ENCODE data around the gene PAGR1.

Gene PAGR1

DNA sequence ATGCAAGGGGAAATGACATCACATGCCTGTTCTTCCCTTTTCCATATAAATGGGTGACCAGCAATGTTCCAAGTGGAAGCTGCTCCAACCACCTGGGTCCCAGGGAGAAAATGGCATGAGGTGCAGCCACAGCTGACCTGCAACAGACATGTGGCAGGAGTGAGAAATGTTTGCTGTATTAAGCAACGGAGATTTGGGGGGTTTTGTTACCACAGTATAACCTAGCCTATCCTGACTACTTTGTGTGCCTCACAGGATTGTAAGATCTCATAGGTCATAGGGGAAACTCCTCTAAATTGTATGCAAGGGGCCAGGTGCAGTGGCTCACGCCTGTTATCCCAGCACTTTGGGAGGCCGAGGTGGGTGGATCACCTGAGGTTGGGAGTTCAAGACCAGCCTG is 35.0 kb downstream of the PAGR1 start:
- H3K4me3 ChIP-seq (ENCODE audit: low read depth, low read length): no peak overlapping the region
- TF ChIP-seq, protein P1, sequence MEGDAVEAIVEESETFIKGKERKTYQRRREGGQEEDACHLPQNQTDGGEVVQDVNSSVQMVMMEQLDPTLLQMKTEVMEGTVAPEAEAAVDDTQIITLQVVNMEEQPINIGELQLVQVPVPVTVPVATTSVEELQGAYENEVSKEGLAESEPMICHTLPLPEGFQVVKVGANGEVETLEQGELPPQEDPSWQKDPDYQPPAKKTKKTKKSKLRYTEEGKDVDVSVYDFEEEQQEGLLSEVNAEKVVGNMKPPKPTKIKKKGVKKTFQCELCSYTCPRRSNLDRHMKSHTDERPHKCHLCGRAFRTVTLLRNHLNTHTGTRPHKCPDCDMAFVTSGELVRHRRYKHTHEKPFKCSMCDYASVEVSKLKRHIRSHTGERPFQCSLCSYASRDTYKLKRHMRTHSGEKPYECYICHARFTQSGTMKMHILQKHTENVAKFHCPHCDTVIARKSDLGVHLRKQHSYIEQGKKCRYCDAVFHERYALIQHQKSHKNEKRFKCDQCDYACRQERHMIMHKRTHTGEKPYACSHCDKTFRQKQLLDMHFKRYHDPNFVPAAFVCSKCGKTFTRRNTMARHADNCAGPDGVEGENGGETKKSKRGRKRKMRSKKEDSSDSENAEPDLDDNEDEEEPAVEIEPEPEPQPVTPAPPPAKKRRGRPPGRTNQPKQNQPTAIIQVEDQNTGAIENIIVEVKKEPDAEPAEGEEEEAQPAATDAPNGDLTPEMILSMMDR (IDR thresholded peaks at IDR 0.05; ENCODE audit: insufficient read depth, low read depth, low read length, missing control alignments): no peak

DNA sequence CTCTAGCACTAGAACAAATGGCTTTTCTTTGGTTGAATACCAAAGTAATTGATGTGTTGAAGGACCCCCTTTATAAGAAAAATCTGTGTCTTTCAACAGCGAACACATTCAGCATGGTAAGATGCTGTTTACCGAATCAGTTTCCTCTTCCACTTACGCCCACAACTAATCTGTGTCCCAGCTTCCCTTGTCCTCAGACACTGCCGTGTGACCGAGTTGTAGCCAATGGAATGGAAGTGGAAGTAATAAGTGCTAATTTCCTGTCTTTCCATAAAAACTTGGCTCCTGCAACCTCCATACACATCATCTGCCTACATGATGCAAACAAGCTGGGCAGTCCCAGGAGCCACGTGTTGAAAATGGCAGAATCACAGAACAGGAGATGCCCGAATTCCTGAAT is 36.7 kb downstream of the PAGR1 start:
- TF ChIP-seq, protein P1 (IDR thresholded peaks at IDR 0.05; ENCODE audit: insufficient read depth, low read depth, low read length, missing control alignments): no peak
- no peak overlapping the region for H3K4me3 ChIP-seq (ENCODE audit: low read depth, low read length)
- DNase-seq (ENCODE audit: low read depth): no peak

More for the DNA sequence above, 35.0 kb downstream of the PAGR1 start:
- no peak for DNase-seq (ENCODE audit: low read depth)

DNA sequence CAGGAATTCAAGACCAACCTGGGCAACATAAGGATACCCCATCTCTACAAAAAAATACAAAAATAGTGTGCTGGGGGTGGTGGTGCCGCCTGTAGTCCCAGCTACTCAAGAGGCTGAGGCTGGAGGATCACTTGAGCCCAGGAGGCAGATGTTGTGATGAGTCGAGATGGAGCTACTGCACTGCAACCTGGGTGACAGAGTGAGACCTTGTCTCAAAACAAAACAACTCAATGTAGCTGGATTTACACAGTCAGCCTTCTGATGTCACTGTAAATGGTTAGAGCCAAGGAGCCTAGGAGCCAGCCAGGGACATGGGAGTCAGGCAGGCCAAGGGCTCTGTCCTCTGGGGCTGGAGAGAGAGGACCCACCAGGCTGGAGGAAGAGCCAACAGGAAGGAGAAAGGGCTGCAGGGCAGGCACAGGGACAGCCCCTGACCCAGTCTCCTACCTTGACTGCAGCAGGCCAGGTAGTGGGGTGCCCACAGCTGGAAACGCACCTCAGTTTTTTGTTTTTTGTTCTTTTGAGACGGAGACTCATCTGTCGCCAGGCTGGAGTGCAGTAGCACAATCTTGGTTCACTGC is 38.7 kb downstream of the PAGR1 start:
- no peak for DNase-seq (ENCODE audit: low read depth)
- no peak overlapping the region for H3K4me3 ChIP-seq (ENCODE audit: low read depth, low read length)
- TF ChIP-seq, protein P1 (IDR thresholded peaks at IDR 0.05; ENCODE audit: insufficient read depth, low read depth, low read length, missing control alignments): no peak

DNA sequence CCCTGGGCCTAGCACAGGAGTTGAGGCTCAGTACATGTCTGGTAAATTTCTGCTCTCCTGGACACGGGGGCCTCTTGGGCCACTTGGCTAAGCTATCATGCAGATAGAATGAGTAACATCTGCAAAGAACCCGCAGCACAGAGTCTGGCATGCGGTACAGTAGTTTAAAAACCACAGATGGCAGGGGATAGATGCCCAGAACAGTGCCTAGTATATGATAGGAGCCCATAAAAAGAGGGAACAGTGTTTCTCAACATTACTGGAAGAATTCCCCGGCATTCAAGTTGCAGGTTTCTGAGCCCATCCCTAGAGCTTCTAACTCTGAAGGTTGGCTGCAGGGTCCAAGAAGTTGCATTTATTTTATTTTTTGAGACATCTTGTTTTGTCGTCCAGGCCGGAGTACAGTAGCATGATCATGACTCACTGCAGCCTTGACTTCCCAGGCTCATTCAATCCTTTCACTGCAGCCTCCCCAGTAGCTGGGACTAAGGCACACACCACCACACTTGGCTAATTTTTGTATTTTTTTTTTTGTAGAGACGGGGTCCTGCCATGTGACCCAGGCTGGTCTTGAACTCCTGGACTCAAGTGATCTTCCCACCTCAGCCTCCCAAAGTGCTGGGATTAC is 41.3 kb downstream of the PAGR1 start:
- H3K4me3 ChIP-seq (ENCODE audit: low read depth, low read length): no peak overlapping the region
- DNase-seq (ENCODE audit: low read depth): no peak
- TF ChIP-seq, protein P1 (IDR thresholded peaks at IDR 0.05; ENCODE audit: insufficient read depth, low read depth, low read length, missing control alignments): no peak

DNA sequence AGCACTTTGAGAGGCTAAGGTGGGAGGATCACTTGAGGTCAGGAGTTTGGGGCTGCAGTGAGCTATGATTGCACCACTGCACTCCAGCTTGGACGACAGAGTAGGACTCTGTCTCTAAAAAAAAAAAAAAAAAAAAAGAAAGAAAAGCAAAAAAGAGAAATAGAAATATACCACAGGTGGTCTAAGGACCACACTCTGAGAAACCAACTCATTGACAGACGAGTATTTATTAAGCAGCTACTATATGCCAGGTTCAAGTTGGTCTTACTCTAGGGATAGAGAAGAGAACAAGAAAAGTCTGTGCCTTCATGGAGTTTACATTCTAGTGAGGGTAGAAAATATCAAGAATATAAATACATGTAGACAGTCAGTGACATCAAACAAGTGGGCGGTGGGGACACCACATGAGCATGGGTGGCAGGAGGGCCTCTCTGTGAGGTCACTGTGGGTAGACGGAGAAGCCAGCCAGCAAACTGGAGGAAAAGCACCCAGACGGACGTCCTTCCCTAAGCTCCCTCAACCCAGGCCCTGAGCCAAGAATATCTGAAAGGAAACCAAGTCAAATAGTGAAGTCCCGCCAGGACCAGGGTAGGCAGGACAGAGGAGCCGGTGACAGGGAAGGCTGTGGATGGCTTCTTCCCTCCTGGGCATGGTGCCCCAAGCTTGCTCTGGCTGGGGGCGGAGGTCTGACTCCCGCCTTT is 42.3 kb downstream of the PAGR1 start:
- TF ChIP-seq, protein P1 (IDR thresholded peaks at IDR 0.05; ENCODE audit: insufficient read depth, low read depth, low read length, missing control alignments): no peak

DNA sequence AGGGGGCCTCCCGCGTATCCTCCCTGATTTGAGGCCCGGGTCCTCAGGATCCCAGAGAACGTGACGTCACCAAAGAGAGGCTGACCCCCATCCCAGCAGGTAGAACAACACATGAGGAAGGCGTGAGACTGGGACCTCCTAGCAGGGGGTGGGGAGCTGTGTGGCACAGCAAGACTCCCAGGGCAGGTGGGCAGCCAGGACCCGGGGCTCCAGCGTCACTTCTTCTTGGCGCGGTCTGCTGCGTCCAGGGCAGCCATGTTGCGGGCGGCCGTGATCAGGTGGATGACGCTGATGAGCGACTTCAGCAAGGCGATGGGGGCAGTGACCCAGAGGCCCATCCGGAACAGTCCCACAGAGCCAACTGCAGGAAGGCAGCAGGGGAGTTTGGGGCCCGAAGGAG is 43.0 kb downstream of the PAGR1 start:
- DNase-seq (ENCODE audit: low read depth): no peak
- H3K4me3 ChIP-seq (ENCODE audit: low read depth, low read length): no peak overlapping the region
- TF ChIP-seq, protein P1 (IDR thresholded peaks at IDR 0.05; ENCODE audit: insufficient read depth, low read depth, low read length, missing control alignments): no peak

More for the DNA sequence above, 42.3 kb downstream of the PAGR1 start:
- no peak for DNase-seq (ENCODE audit: low read depth)
- H3K4me3 ChIP-seq (ENCODE audit: low read depth, low read length): no peak overlapping the region
